Neutrophil (primary cell): Measurements from ENCODE around the gene EEIG2.

Experiments used
- H3K27ac ChIP-seq: fragments of 200-600 bp; sonication (generic); 2 replicates; pipeline ENCODE4 v1.5.1; 2016; ENCODE audit warnings: mild to moderate bottlenecking, moderate library complexity
- H3K27me3 ChIP-seq: fragments of 200-600 bp; sonication (generic); 2 replicates; pipeline ENCODE4 v1.6.0; 2016; ENCODE audit warnings: mild to moderate bottlenecking
- H3K36me3 ChIP-seq: fragments of 200-600 bp; sonication (generic); 2 replicates; pipeline ENCODE4 v1.5.1; 2017
- H3K4me1 ChIP-seq, 2 experiments: fragments of 200-600 bp in 1 of 2; sonication (generic) in 1 of 2; 1 replicate in 1 of 2; 2 replicates in 1 of 2; pipeline versions ENCODE4 v1.5.1 to v1.6.1; 2013 to 2016; ENCODE audit warnings: low read depth in 1 of 2, low read length in 1 of 2, mild to moderate bottlenecking in 1 of 2, moderate library complexity in 1 of 2; ENCODE audit not compliant: control insufficient read depth in 1 of 2, insufficient read depth in 1 of 2
- H3K4me3 ChIP-seq, 2 experiments: fragments of 200-600 bp in 1 of 2; sonication (generic) in 1 of 2; 1 replicate in 1 of 2; 2 replicates in 1 of 2; pipeline ENCODE4 v1.5.1; 2013 to 2016; ENCODE audit warnings: low read depth in 1 of 2, low read length in 1 of 2, mild to moderate bottlenecking in 1 of 2, moderate library complexity in 1 of 2
- H3K9me3 ChIP-seq: fragments of 200-600 bp; sonication (generic); 2 replicates; pipeline ENCODE4 v1.5.1; 2016
- CTCF ChIP-seq: fragments of 200-600 bp; sonication (generic); IDR thresholded peaks from 2 replicates; pipeline ENCODE4 v1.5.1; 2016; ENCODE audit warnings: antibody characterized with exemption

EEIG2 gene

DNA sequence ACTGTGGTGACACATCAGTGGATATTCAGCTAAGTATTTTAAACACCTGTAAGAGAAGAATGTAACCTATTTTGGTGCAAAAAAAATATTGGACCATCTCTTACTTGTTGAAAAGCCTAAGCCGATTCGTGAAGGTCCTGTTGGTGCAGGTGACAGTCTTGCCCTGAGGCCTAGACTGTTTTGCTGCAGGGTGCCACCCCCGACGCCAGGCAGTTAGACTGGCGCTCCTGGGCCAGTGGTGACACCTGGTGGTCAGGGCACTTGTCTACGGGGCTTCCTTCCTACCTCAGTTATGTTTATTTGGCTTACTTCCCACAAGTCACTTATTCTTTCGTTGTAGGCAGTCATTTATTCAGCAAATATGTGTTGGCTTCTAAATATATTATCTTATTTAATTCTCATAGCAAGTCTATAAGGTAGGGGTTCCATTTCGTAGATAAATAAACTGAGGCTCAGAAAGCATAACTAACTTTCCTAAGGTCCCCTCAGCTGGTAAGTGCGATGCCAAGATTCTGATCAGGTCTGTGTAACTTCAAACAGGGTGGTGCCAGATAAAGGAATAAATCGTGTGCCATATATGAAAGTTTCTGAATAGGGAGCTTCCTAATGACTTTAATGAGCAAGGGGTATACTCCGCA, 1.9 kb downstream of the EEIG2 start:
- peak; percentile 66 for TF ChIP-seq CTCF
- H3K4me3 ChIP-seq: no peak overlapping the region
- H3K27ac ChIP-seq: no peak overlapping the region
- peaks cover 22 to 27% of the 10 kb centered on the region in 2 experiments for H3K4me1 ChIP-seq
- H3K27me3 ChIP-seq: no peaks in the 10 kb centered on the region
- no peaks in the 10 kb centered on the region for H3K9me3 ChIP-seq
- no peaks in the 10 kb centered on the region for H3K36me3 ChIP-seq

GRCh38 chr1:108563808-108564207, 3.9 kb downstream of the EEIG2 start:
- Histone ChIP-seq H3K27ac (no peak overlapping the region), H3K9me3 (no peaks in the 10 kb centered on the region), H3K4me3 (no peak overlapping the region), H3K4me1 (peaks cover 22 to 27% of the 10 kb centered on the region in 2 experiments), H3K36me3 (no peaks in the 10 kb centered on the region), H3K27me3 (no peaks in the 10 kb centered on the region)
- no peak for TF ChIP-seq CTCF

GRCh38 chr1:108565081-108565480, 5.2 kb downstream of the EEIG2 start:
- Histone ChIP-seq H3K9me3 (no peaks in the 10 kb centered on the region), H3K4me1 (peaks cover 26 to 27% of the 10 kb centered on the region in 2 experiments), H3K4me3 (no peak overlapping the region), H3K27ac (no peak overlapping the region), H3K27me3 (no peaks in the 10 kb centered on the region), H3K36me3 (no peaks in the 10 kb centered on the region)
- no peak for TF ChIP-seq CTCF

DNA sequence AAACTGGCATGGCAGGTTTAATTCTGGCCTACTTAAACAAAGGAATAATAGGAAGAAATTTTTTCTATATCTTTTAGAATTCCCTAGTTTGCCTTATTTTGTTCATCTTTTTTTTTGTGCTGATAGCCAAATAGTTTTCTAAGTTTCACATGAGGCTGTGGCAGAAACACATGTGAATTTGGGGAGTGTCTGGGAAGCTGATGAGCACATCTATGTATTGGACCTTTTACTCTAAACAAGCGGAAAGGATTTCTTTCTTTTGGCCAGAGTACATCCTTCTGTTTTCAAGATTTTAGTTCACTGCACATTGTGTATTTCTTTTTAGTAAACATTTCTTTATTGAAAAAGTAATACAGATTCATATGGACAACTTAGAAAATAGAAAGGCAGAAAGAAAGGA, 5.6 kb downstream of the EEIG2 start:
- H3K4me1 ChIP-seq: peaks cover 28 to 29% of the 10 kb centered on the region in 2 experiments
- TF ChIP-seq CTCF: no peak
- no peak overlapping the region for H3K27ac ChIP-seq
- H3K36me3 ChIP-seq: no peaks in the 10 kb centered on the region
- no peaks in the 10 kb centered on the region for H3K9me3 ChIP-seq
- no peak overlapping the region for H3K4me3 ChIP-seq
- H3K27me3 ChIP-seq: no peaks in the 10 kb centered on the region

DNA sequence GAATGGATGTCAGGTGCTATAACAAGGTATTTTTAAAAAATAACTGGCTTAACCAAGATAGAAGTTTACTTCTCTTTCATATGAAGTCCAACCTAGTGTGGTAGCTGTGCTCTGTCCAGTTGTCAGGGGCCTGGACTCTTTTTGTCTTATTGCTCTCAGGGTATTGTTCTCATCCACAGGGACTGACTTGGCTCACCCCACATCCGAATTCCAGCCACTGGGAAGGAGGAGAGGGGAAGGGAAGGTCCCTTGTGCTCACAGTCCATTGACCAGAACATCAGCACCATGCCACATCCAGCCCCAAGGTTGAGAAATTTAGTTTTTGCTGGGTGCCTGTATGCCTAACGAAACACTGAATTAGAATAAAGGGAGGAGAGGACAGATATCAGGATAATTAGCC, 8.7 kb downstream of the EEIG2 start:
- H3K4me3 ChIP-seq: no peak overlapping the region
- H3K27ac ChIP-seq: no peak overlapping the region
- H3K27me3 ChIP-seq: no peaks in the 10 kb centered on the region
- TF ChIP-seq CTCF: no peak
- no peaks in the 10 kb centered on the region for H3K36me3 ChIP-seq
- H3K4me1 ChIP-seq: peaks cover 25 to 26% of the 10 kb centered on the region in 2 experiments
- H3K9me3 ChIP-seq: no peaks in the 10 kb centered on the region
